GM23338 (cell line): ENCODE results near the gene TRAF3IP1. TPM values are rescaled to one million over a fixed set of nuclear protein-coding genes. Genes with fewer than 3 reads are reported as not detected.

Experiments
- ATAC-seq: fragments of 200-7000 bp; cut with Tn5 transposase; 3 replicates; pipeline ENCODE4 v1.9.1; 2020
- DNase-seq: peaks from one replicate; pipeline ENCODE4 v3.0.0-alpha.2; 2015; ENCODE audit warnings: low spot score
- H2AFZ ChIP-seq: fragments of 200-600 bp; sonication (generic); 2 replicates; pipeline ENCODE4 v1.8.0; 2016; ENCODE audit warnings: antibody characterized with exemption, mild to moderate bottlenecking, moderate library complexity
- H3F3A ChIP-seq: fragments of 200-600 bp; sonication (generic); replicated peaks from 2 replicates; pipeline ENCODE4 v1.8.0; 2017; ENCODE audit warnings: antibody characterized with exemption, mixed run types, low read depth
- H3K27ac ChIP-seq: fragments of 200-600 bp; sonication (generic); 2 replicates; pipeline ENCODE4 v1.6.1; 2016; ENCODE audit warnings: low read depth
- H3K27me3 ChIP-seq: fragments of 200-600 bp; sonication (generic); 2 replicates; pipeline ENCODE4 v1.8.0; 2016; ENCODE audit warnings: mild to moderate bottlenecking, mixed run types, moderate library complexity; ENCODE audit not compliant: insufficient read depth
- H3K36me3 ChIP-seq: fragments of 200-600 bp; sonication (generic); 2 replicates; pipeline ENCODE4 v1.8.0; 2016; ENCODE audit warnings: mild to moderate bottlenecking; ENCODE audit not compliant: insufficient read depth
- H3K4me1 ChIP-seq: fragments of 200-600 bp; sonication (generic); 2 replicates; pipeline ENCODE4 v1.8.0; 2016; ENCODE audit warnings: mild to moderate bottlenecking, moderate library complexity; ENCODE audit not compliant: insufficient read depth
- H3K4me2 ChIP-seq: fragments of 200-600 bp; sonication (generic); 2 replicates; pipeline ENCODE4 v1.7.1; 2017; ENCODE audit warnings: mixed run types
- H3K4me3 ChIP-seq: fragments of 200-600 bp; sonication (generic); 2 replicates; pipeline ENCODE4 v1.6.1; 2016; ENCODE audit warnings: mixed run types
- H3K79me2 ChIP-seq: fragments of 200-600 bp; sonication (generic); replicated peaks from 2 replicates; pipeline ENCODE4 v1.8.0; 2017; ENCODE audit warnings: mild to moderate bottlenecking; ENCODE audit not compliant: insufficient read depth
- H3K9me2 ChIP-seq: fragments of 200-600 bp; sonication (generic); 2 replicates; pipeline ENCODE4 v1.8.0; 2017; ENCODE audit not compliant: insufficient read depth
- H4K20me1 ChIP-seq: fragments of 200-600 bp; sonication (generic); replicated peaks from 2 replicates; pipeline ENCODE4 v1.8.0; 2017; ENCODE audit warnings: mild to moderate bottlenecking; ENCODE audit not compliant: insufficient read depth
- H3K27ac Mint-ChIP-seq: 2 replicates; pipeline ENCODE4 v1.8.0; 2020; ENCODE audit warnings: inconsistent platforms, mild to moderate bottlenecking, moderate library complexity, mixed read lengths
- H3K27me3 Mint-ChIP-seq: 3 replicates; pipeline ENCODE4 v1.8.0; 2022; ENCODE audit warnings: low read depth, mild to moderate bottlenecking, moderate library complexity, mixed read lengths, inconsistent platforms; ENCODE audit not compliant: insufficient read depth, poor library complexity
- H3K36me3 Mint-ChIP-seq: 3 replicates; pipeline ENCODE4 v1.8.0; 2021; ENCODE audit warnings: low read depth, mild to moderate bottlenecking, inconsistent platforms, moderate library complexity, mixed read lengths
- H3K4me1 Mint-ChIP-seq: 3 replicates; pipeline ENCODE4 v1.8.0; 2020; ENCODE audit warnings: mild to moderate bottlenecking, inconsistent platforms, mixed read lengths
- H3K4me3 Mint-ChIP-seq: 3 replicates; pipeline ENCODE4 v1.8.0; 2021; ENCODE audit warnings: moderate library complexity, mild to moderate bottlenecking, inconsistent platforms, mixed read lengths
- H3K9me3 Mint-ChIP-seq: 3 replicates; pipeline ENCODE4 v1.8.0; 2020; ENCODE audit warnings: moderate library complexity, mild to moderate bottlenecking, inconsistent platforms, mixed read lengths
- NANOG ChIP-seq: IDR thresholded peaks from 2 replicates; pipeline ENCODE4 v1.6.1; 2016; ENCODE audit warnings: antibody characterized with exemption, borderline replicate concordance
- POLR2AphosphoS5 ChIP-seq: IDR thresholded peaks from 2 replicates; pipeline ENCODE4 v1.6.1; 2016; ENCODE audit warnings: antibody characterized with exemption, low read depth
- STAT1 ChIP-seq: IDR thresholded peaks from one replicate; pipeline ENCODE4 v1.6.1; 2016; ENCODE audit warnings: antibody characterized with exemption; ENCODE audit not compliant: unreplicated experiment
- ZNF114 ChIP-seq: fragments of 250-450 bp; sonication (Bioruptor Pico); IDR thresholded peaks from 2 replicates; pipeline ENCODE4 v1.5.0; 2020; ENCODE audit warnings: mild to moderate bottlenecking, moderate library complexity
- ZNF331 ChIP-seq: fragments of 250-450 bp; sonication (Bioruptor Pico); IDR thresholded peaks from 2 replicates; pipeline ENCODE4 v1.5.0; 2020; ENCODE audit warnings: low read depth, mild to moderate bottlenecking, moderate library complexity
- polyA plus RNA-seq: library from polyadenylated mRNA; unstranded; fragments of >200 nt; fragmentation: Nextera tagmentation; extraction: Ambion mirVana; gene quantifications from 2 replicates; pipeline ENCODE4 v1.2.1, GENCODE V29; 2016
- total RNA-seq: library from RNA; depleted of rRNA; stranded (reverse); fragments of >200 nt; shearing (Covaris generic); gene quantifications from 2 replicates; pipeline ENCODE4 v1.2.3, GENCODE V29; 2014
- TF ChIP-seq, protein P1 (sequence below): fragments of 250-450 bp; sonication (Bioruptor Pico); IDR thresholded peaks from 2 replicates; pipeline ENCODE4 v1.5.0; 2020; ENCODE audit warnings: mild to moderate bottlenecking, moderate library complexity

Gene TRAF3IP1
- total and polyA plus RNA-seq, 2 experiments from 2014 or later = 12.5 to 20.7 TPM

DNA sequence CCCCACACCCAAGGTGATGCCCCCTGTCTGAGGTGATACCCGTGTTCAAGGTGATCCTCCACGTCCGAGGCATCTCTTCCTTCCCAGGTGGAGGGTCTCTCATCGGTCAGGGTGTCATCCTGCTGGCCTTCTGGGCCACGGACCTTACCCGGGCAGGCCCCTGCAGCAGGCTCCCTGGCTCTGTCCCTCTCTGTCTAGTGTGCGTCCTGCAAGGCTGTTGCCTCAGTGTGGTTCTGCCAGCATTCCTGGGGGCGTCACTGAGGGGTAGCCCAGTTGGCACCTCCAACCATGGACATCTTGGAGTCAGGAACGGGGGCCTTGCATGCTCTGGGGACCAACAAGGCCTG is 26.3 kb upstream of the TRAF3IP1 start (continued):
- TF ChIP-seq, protein P1, sequence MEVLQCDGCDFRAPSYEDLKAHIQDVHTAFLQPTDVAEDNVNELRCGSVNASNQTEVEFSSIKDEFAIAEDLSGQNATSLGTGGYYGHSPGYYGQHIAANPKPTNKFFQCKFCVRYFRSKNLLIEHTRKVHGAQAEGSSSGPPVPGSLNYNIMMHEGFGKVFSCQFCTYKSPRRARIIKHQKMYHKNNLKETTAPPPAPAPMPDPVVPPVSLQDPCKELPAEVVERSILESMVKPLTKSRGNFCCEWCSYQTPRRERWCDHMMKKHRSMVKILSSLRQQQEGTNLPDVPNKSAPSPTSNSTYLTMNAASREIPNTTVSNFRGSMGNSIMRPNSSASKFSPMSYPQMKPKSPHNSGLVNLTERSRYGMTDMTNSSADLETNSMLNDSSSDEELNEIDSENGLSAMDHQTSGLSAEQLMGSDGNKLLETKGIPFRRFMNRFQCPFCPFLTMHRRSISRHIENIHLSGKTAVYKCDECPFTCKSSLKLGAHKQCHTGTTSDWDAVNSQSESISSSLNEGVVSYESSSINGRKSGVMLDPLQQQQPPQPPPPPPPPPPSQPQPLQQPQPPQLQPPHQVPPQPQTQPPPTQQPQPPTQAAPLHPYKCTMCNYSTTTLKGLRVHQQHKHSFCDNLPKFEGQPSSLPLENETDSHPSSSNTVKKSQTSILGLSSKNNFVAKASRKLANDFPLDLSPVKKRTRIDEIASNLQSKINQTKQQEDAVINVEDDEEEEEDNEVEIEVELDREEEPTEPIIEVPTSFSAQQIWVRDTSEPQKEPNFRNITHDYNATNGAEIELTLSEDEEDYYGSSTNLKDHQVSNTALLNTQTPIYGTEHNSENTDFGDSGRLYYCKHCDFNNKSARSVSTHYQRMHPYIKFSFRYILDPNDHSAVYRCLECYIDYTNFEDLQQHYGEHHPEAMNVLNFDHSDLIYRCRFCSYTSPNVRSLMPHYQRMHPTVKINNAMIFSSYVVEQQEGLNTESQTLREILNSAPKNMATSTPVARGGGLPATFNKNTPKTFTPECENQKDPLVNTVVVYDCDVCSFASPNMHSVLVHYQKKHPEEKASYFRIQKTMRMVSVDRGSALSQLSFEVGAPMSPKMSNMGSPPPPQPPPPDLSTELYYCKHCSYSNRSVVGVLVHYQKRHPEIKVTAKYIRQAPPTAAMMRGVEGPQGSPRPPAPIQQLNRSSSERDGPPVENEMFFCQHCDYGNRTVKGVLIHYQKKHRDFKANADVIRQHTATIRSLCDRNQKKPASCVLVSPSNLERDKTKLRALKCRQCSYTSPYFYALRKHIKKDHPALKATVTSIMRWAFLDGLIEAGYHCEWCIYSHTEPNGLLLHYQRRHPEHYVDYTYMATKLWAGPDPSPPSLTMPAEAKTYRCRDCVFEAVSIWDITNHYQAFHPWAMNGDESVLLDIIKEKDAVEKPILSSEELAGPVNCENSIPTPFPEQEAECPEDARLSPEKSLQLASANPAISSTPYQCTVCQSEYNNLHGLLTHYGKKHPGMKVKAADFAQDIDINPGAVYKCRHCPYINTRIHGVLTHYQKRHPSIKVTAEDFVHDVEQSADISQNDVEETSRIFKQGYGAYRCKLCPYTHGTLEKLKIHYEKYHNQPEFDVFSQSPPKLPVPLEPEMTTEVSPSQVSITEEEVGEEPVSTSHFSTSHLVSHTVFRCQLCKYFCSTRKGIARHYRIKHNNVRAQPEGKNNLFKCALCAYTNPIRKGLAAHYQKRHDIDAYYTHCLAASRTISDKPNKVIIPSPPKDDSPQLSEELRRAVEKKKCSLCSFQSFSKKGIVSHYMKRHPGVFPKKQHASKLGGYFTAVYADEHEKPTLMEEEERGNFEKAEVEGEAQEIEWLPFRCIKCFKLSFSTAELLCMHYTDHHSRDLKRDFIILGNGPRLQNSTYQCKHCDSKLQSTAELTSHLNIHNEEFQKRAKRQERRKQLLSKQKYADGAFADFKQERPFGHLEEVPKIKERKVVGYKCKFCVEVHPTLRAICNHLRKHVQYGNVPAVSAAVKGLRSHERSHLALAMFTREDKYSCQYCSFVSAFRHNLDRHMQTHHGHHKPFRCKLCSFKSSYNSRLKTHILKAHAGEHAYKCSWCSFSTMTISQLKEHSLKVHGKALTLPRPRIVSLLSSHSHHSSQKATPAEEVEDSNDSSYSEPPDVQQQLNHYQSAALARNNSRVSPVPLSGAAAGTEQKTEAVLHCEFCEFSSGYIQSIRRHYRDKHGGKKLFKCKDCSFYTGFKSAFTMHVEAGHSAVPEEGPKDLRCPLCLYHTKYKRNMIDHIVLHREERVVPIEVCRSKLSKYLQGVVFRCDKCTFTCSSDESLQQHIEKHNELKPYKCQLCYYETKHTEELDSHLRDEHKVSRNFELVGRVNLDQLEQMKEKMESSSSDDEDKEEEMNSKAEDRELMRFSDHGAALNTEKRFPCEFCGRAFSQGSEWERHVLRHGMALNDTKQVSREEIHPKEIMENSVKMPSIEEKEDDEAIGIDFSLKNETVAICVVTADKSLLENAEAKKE (CRISPR knock-in tag) = no peak
- TF ChIP-seq NANOG = no peak
- no peak for TF ChIP-seq ZNF114 (CRISPR knock-in tag)
- TF ChIP-seq POLR2AphosphoS5 = no peak
- no peak for TF ChIP-seq STAT1
- no peak for TF ChIP-seq ZNF331 (CRISPR knock-in tag)

DNA sequence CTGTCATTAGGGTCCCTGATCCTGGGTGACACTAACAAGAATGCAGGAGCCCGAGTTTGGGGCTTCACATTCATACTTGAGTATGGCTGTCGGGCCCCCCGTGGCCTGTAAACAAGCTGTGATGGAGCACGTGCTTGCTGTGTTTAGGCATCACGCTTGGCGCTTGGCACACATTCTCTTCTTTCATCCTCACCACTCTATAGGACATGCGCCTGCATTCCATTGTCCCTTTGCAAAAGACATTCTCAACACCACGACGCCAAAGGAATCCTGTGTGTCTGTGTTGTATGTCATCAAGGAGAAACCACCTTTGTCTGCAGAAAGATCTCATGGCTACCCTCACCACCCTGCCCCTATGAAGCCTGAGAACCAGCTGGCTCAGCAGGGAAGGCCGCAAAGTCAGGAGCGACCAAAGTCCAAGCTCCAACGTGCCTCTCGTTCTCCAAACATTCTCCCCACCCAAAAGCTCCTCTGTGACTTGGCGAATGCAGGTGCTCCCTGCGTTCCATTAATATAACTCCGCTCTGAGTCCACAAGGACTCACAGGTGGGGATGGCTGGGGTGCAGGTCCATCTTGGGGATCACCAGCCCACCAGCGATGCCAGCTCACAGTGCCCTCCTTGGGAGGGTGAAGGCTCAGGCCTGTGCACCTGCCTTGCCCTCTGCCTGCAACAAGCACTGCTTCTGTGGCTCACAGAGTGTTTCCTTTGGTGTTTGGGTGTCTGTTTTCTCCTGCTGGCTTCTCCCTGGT is 25.8 kb upstream of the TRAF3IP1 start:
- Histone ChIP-seq H3K36me3 (no peaks in the 10 kb centered on the region), H3K27ac (no peak overlapping the region), H4K20me1 (no peaks in the 10 kb centered on the region), H3F3A (no peaks in the 10 kb centered on the region), H3K9me2 (no peaks in the 10 kb centered on the region), H3K4me2 (no peak overlapping the region), H2AFZ (no peak overlapping the region), H3K79me2 (no peaks in the 10 kb centered on the region), H3K4me3 (no peak overlapping the region), H3K4me1 (peaks cover 11% of the 10 kb centered on the region), H3K27me3 (no peaks in the 10 kb centered on the region)
- Mint-ChIP-seq H3K4me3 (no peak overlapping the region), H3K27ac (no peak overlapping the region), H3K36me3 (no peaks in the 10 kb centered on the region; the same call in 2 of the 3 replicates), H3K4me1 (peaks cover 13% of the 10 kb centered on the region), H3K27me3 (peaks cover 14% of the 10 kb centered on the region), H3K9me3 (no peaks in the 10 kb centered on the region)
- no peak for ATAC-seq
- TF ChIP-seq ZNF331 (CRISPR knock-in tag) = no peak
- TF ChIP-seq NANOG = no peak
- DNase-seq = no peak
